K562 (cell line): ENCODE results near the gene WNT6. TPM values are rescaled to one million over a fixed set of nuclear protein-coding genes. Genes with fewer than 3 reads are reported as not detected.

ENCODE experiments used
- BDP1 ChIP-seq: IDR thresholded peaks from 3 replicates; pipeline ENCODE4 v1.6.1; 2011; ENCODE audit not compliant: insufficient read length, insufficient read depth
- CEBPG ChIP-seq, 3 experiments: fragments of 200-800 bp in 1 of 3; sonication (Bioruptor generic) in 1 of 3; sonication (generic) in 1 of 3; formaldehyde crosslinking in 1 of 3; IDR thresholded peaks in 2 of 3; conservative IDR thresholded peaks in 1 of 3; 2 replicates each; pipeline versions ENCODE4 v1.6.1 to v1.8.0; 2016 to 2022; ENCODE audit warnings: missing compliant biosample characterization in 2 of 3, missing genetic modification characterization in 2 of 3, mild to moderate bottlenecking in 1 of 3, missing genetic modification reagents in 1 of 3
- COPS2 ChIP-seq: fragments of 450-650 bp; conservative IDR thresholded peaks from 2 replicates; pipeline ENCODE4 v1.6.1; 2016; ENCODE audit warnings: mild to moderate bottlenecking, moderate library complexity
- ETV5 ChIP-seq: sonication (generic); formaldehyde crosslinking; IDR thresholded peaks from 2 replicates; pipeline ENCODE4 v1.4.0; 2020; ENCODE audit warnings: low read depth, mild to moderate bottlenecking, missing genetic modification reagents
- HMGN3 ChIP-seq: IDR thresholded peaks from 2 replicates; pipeline ENCODE4 v1.6.1; 2011; ENCODE audit warnings: borderline replicate concordance, low read depth, mild to moderate bottlenecking, mixed read lengths, low read length; ENCODE audit not compliant: insufficient read length; ENCODE audit errors: extremely low read depth
- KDM2B ChIP-seq: fragments of 250-450 bp; sonication (Bioruptor Pico); IDR thresholded peaks from 2 replicates; pipeline ENCODE4 v1.8.0; 2021; ENCODE audit warnings: mild to moderate bottlenecking, moderate library complexity
- PML ChIP-seq: IDR thresholded peaks from 2 replicates; pipeline ENCODE4 v1.6.1; 2012; ENCODE audit warnings: low read length, inconsistent platforms
- RAD51 ChIP-seq: fragments of 450-650 bp; IDR thresholded peaks from 2 replicates; pipeline ENCODE4 v1.7.1; 2016; ENCODE audit warnings: low read depth, mild to moderate bottlenecking, borderline replicate concordance
- ZNF589 ChIP-seq: fragments of 200-800 bp; sonication (Bioruptor generic); IDR thresholded peaks from 2 replicates; pipeline ENCODE4 v1.6.1; 2016; ENCODE audit warnings: low read depth, missing genetic modification characterization, missing compliant biosample characterization
- ZNF76 ChIP-seq: fragments of 250-450 bp; sonication (Bioruptor Pico); IDR thresholded peaks from 2 replicates; pipeline ENCODE4 v1.4.0; 2020; ENCODE audit warnings: mild to moderate bottlenecking, moderate library complexity, borderline replicate concordance
- ZNF77 ChIP-seq: fragments of 250-450 bp; sonication (Bioruptor Pico); IDR thresholded peaks from 2 replicates; pipeline ENCODE4 v1.5.0; 2020
- polyA plus RNA-seq, 8 experiments: library from polyadenylated mRNA; depleted of rRNA in 4 of 8; stranded (reverse) in 5 of 8; unstranded in 3 of 8; fragments of >200 nt; fragmentation: Nextera tagmentation in 2 of 8; fragmentation: Illumina TruSeq in 1 of 8; extraction: Ambion mirVana in 2 of 8; extraction: Trizol in 1 of 8; gene quantifications; 2 replicates each; pipeline versions ENCODE4 v1.2.1 to v1.2.3, GENCODE V29; 2011 to 2014; ENCODE audit warnings: inconsistent platforms in 1 of 8, missing spikeins in 1 of 8
- total RNA-seq, 7 experiments: library from RNA; depleted of rRNA in 6 of 7; stranded (reverse); fragments of >200 nt in 6 of 7; fragmentation: Illumina TruSeq in 2 of 7; extraction: Trizol in 2 of 7; gene quantifications; 2 replicates each; pipeline versions ENCODE4 v1.2.1 to v1.2.3, GENCODE V29; 2011 to 2021; ENCODE audit warnings: low replicate concordance in 1 of 7
- TF ChIP-seq, protein P1 (sequence below): IDR thresholded peaks from 2 replicates; pipeline ENCODE4 v1.6.1; 2016; ENCODE audit warnings: missing genetic modification characterization, missing compliant biosample characterization
- TF ChIP-seq, protein P2 (sequence below): fragments of 450-650 bp; IDR thresholded peaks from 2 replicates; pipeline ENCODE4 v1.6.1; 2016; ENCODE audit warnings: borderline replicate concordance
- TF ChIP-seq, protein P3 (sequence below): fragments of 250-450 bp; sonication (Bioruptor Pico); IDR thresholded peaks from 2 replicates; pipeline ENCODE4 v1.4.0; 2020

Gene WNT6
- total and polyA plus RNA-seq, 9 of the 15 experiments (the other 6 are each of a cell fraction or from before 2014, with no cell fraction given), result not detected

DNA sequence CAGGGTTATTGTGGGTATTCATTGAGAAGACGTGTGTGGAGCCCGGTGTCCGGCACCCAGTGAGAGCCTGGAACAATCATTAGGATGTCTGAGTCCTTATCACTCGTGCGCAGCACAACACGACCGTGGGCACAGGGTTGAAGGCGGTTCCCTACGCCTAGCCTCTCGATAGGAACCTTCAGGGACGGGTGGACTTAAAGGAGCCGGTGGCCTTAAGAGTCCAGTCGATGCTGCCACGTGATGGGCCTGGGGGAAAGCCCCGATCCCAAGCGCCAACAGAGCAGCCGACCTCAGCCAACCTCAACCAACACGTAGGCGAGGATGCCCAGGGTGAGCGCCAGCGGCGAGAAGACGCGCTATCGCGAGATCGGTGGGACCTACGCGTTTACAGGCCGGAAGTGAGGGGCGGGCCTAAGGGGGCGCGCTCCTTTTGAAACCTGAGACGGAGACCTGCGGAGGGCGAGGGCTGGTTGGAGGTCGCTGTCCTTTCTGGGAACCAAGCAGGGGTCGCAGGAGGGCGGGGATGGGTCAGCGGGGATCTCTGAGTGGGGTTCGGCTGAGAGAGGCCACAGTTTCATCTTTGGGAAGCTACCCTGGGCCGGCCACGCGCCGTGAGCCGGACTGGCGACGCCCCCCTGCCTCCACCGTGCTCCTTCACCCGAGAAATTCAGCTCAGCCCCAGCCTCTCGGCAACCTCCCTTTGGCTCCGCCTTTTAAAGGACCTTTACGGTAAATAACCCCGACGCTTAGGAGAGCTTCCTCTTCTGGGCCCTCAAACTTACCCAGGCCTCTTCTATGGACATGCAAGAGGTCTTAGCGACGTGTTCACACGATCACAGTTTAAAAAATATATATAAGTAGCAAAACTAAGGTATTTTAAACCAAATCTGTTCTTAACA is 49.4 kb downstream of the WNT6 start (continued):
- TF ChIP-seq, protein P1, sequence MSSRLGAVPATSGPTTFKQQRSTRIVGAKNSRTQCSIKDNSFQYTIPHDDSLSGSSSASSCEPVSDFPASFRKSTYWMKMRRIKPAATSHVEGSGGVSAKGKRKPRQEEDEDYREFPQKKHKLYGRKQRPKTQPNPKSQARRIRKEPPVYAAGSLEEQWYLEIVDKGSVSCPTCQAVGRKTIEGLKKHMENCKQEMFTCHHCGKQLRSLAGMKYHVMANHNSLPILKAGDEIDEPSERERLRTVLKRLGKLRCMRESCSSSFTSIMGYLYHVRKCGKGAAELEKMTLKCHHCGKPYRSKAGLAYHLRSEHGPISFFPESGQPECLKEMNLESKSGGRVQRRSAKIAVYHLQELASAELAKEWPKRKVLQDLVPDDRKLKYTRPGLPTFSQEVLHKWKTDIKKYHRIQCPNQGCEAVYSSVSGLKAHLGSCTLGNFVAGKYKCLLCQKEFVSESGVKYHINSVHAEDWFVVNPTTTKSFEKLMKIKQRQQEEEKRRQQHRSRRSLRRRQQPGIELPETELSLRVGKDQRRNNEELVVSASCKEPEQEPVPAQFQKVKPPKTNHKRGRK (tag), result no peak
- no peak for TF ChIP-seq CEBPG (CRISPR knock-in tag; IDR thresholded peaks at IDR 0.05)
- TF ChIP-seq CEBPG (tag; conservative IDR thresholded peaks at IDR 0.05 in 1 of 2, IDR thresholded peaks at IDR 0.05 in 1 of 2), result no peak
- TF ChIP-seq, protein P2, sequence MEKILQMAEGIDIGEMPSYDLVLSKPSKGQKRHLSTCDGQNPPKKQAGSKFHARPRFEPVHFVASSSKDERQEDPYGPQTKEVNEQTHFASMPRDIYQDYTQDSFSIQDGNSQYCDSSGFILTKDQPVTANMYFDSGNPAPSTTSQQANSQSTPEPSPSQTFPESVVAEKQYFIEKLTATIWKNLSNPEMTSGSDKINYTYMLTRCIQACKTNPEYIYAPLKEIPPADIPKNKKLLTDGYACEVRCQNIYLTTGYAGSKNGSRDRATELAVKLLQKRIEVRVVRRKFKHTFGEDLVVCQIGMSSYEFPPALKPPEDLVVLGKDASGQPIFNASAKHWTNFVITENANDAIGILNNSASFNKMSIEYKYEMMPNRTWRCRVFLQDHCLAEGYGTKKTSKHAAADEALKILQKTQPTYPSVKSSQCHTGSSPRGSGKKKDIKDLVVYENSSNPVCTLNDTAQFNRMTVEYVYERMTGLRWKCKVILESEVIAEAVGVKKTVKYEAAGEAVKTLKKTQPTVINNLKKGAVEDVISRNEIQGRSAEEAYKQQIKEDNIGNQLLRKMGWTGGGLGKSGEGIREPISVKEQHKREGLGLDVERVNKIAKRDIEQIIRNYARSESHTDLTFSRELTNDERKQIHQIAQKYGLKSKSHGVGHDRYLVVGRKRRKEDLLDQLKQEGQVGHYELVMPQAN, result peak; percentile 83; the same call in 1 of the 2 replicates
- TF ChIP-seq HMGN3, result peak; percentile 42
- TF ChIP-seq KDM2B (CRISPR knock-in tag), result no peak
- TF ChIP-seq ETV5, result peak; percentile 93
- no peak for TF ChIP-seq ZNF589 (CRISPR knock-in tag)
- TF ChIP-seq COPS2, result no peak
- peak; percentile 57 for TF ChIP-seq PML
- no peak for TF ChIP-seq BDP1
- TF ChIP-seq ZNF77 (CRISPR knock-in tag), result no peak
- TF ChIP-seq, protein P3, sequence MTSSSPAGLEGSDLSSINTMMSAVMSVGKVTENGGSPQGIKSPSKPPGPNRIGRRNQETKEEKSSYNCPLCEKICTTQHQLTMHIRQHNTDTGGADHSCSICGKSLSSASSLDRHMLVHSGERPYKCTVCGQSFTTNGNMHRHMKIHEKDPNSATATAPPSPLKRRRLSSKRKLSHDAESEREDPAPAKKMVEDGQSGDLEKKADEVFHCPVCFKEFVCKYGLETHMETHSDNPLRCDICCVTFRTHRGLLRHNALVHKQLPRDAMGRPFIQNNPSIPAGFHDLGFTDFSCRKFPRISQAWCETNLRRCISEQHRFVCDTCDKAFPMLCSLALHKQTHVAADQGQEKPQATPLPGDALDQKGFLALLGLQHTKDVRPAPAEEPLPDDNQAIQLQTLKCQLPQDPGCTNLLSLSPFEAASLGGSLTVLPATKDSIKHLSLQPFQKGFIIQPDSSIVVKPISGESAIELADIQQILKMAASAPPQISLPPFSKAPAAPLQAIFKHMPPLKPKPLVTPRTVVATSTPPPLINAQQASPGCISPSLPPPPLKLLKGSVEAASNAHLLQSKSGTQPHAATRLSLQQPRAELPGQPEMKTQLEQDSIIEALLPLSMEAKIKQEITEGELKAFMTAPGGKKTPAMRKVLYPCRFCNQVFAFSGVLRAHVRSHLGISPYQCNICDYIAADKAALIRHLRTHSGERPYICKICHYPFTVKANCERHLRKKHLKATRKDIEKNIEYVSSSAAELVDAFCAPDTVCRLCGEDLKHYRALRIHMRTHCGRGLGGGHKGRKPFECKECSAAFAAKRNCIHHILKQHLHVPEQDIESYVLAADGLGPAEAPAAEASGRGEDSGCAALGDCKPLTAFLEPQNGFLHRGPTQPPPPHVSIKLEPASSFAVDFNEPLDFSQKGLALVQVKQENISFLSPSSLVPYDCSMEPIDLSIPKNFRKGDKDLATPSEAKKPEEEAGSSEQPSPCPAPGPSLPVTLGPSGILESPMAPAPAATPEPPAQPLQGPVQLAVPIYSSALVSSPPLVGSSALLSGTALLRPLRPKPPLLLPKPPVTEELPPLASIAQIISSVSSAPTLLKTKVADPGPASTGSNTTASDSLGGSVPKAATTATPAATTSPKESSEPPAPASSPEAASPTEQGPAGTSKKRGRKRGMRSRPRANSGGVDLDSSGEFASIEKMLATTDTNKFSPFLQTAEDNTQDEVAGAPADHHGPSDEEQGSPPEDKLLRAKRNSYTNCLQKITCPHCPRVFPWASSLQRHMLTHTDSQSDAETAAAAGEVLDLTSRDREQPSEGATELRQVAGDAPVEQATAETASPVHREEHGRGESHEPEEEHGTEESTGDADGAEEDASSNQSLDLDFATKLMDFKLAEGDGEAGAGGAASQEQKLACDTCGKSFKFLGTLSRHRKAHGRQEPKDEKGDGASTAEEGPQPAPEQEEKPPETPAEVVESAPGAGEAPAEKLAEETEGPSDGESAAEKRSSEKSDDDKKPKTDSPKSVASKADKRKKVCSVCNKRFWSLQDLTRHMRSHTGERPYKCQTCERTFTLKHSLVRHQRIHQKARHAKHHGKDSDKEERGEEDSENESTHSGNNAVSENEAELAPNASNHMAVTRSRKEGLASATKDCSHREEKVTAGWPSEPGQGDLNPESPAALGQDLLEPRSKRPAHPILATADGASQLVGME (CRISPR knock-in tag), result no peak
- no peak for TF ChIP-seq ZNF76 (CRISPR knock-in tag)
- TF ChIP-seq RAD51, result no peak
